Renal cortical epithelial cell (primary cell): ENCODE measurements around the gene ZBTB7A. TPM values are rescaled to one million over a fixed set of nuclear protein-coding genes. Genes with fewer than 3 reads are reported as not detected.

Experiments used
- DNase-seq: peaks from one replicate; pipeline ENCODE4 v3.0.0-alpha.2; 2011; ENCODE audit warnings: low read depth
- total RNA-seq: library from RNA; depleted of rRNA; stranded (reverse); fragments of >200 nt; gene quantifications from 2 replicates; pipeline ENCODE4 v1.2.3, GENCODE V29; 2014

ZBTB7A gene
- 22.6 and 38.1 TPM in 2 replicates for total RNA-seq

DNA sequence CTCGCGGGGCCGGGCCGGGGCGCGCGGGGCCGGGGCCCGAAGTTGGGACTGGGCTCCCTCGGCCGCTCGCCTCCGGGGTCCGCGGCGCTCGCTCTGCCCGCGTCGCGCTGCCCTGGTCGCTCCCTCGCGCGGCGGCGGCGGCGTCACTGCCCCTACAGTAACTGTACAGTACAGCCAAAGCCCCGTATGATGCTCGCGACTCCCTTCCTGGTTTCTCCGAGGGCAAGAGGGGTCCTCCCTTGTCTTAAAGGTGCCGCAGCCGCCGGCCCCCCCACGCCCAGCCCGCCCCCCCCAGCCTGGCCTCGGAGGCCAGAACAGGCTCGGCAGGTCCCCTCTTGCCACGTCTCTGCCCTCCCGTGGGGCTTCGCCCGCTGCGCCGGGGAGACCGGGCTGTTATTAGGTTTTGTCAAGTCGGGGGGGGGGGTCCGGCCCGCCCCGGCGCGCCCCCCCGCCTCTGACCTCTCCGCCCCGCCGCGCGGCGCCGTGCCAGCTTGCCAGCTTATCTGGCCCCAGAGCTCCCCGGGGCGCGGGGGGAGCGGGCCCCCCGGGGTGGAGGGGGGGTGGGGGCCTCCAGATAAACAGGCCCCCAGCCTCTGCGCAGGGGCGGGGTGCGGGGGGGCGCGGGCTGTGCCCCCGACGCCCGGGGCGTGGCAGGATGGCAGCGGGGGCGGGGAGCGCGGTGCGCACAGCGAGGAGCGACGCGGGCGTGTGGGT, at the start of gene ZBTB7A:
ZBTB7A (minus strand) TSS at position 218 of the 714 bp plus-strand sequence. CDS start 11,667 bp downstream, outside the sequence.
- DNase-seq, result no peak

DNA sequence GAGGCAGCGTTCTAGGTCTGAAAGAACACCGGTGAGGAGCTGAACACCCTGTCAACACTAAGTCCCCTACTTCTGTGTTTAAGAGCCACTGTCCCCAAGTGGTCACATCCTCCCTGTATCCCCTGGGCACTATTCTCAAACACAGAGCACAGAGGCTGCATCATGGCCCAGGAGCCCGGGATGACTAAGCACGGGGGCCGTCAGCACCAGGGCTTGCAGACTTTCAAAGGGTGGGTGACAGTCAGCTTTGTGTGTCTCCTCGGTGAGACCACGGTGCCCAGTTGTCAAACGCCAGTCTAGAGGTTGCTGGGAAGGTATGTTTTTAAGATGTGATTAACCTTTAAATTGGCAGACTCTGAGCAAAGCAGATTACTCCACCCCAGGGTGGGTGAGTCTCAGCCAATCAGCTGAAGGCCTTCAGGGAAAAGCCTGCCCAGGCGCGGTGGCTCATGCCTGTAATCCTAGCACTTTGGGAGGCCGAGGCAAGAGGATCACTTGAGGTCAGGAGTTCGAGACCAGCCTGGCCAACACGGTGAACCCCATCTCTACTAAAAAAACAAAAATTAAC, 49.2 kb upstream of the ZBTB7A start:
- no peak for DNase-seq

DNA sequence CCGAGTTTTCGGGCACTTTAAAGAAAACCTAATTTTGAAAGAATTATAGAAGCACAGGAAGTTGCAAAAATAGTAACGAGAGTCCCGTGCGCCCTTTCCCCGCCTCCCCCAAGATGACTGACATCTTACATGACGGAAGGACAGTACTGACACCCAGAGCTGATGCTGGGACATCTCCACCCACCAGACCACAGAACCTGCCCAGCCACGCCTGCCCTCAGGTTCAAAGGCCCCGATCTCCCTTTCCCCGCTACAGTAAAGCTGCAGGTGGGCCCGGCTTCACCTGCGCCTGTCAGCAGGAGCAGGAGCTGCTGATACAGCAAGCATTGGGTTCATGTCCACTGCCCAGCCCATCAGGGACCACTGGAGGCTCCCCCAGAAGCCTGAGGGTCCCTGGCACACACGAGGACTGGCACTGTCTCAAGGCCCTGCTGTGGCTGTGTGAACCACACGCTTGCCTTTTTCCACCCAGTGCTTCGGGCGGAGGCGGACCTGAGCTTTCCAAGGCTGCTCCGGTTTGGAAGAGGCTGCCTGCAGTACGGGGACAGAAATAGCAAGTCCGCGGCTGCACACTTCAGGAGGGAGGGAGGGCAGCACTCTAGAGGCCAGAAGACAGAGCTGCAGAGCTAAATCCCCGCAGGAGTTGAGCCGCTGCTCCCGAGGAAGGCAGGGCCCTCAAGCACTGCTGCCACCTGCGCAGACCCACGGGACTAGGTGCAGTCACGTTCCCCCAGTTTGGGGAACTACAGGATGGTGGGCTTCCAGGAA, 48.5 kb upstream of the ZBTB7A start:
- no peak for DNase-seq

DNA sequence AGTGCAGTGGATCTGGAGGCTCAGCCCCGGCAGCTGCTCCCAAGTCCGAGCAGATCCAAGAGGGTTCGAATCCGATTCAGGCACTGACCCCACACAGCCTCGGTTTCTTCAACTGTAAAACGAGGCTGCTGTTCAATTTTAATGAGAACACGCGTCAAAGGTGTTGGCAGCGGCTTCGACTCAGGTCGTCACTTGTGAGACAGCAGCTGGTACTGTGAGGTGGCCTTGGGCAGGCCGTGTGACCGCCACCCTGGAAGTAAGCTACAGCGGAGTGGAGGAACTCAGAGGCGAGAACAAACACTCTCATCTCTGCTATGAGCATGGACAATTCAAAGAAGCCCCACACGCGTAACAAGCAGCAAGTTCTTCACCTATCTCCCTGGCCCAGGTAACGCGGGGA, 47.5 kb upstream of the ZBTB7A start:
- DNase-seq, result no peak

DNA sequence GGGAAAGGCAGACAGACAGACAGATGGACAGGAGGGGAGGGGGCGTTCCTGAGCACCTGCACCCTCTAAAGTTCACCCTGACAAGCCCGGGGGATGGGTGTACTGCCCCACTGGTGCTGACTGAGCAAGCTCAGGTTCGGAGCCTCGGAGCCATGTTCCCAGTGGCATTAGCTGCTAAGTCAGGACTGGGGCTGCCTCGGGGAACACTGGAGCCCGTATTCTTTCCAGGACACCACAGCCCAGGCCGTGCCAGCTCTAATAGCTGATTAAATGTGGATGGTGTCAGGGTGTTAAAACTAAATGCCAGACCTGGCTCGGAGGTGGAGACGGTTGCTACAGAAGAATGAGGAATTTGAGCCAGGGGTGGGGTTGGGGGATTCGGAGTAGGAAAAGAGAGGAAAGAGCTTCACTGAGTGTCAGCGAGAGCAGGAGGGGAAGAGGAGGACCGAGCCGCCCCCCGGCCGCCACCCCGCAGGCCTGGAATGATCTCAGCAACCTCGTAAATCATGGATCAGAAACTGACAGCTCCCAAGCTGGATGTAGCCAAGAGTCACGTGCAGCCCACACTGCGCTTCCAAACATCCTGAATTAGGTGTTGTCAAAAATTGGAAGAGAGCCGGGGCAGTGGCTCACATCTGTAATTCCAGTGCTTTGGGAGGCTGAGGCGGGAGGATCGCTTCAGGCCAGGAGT, 46.8 kb upstream of the ZBTB7A start:
- no peak for DNase-seq

DNA sequence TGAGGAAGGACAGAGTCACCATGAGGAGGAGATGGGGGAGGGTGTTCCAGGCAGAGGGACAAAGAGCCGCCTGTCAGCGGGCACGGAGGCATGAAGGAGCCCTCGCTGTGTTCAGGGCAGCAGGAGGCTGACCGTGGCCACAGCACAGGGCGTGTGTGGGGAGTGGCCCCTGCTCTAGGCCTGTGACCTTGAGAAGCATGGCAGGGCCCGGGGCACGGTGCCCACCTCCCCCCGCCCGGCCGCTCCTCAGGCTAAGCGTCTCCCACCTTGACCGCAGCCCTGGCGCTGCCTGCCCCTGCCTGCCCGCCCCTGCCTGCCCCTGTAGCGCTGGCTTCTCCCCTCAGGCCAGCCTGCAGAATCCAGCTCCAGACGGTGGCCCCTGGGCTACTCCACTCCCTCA, 45.7 kb upstream of the ZBTB7A start:
- DNase-seq, result no peak

DNA sequence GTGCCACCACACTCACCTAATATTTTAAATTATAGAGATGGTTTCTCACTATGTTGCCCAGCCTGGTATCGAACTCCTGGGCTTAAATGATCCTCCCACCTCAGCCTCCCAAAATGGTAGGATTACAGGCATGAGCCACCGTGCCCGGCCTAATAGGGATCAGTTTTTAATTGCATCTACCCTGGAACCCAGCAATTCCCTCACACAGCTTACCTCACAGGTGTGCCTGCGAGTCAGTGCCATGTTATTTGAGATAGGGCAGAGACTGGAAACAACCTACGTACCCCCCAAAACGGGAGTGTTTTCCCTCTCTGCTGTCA, 42.9 kb upstream of the ZBTB7A start:
- DNase-seq, result no peak

DNA sequence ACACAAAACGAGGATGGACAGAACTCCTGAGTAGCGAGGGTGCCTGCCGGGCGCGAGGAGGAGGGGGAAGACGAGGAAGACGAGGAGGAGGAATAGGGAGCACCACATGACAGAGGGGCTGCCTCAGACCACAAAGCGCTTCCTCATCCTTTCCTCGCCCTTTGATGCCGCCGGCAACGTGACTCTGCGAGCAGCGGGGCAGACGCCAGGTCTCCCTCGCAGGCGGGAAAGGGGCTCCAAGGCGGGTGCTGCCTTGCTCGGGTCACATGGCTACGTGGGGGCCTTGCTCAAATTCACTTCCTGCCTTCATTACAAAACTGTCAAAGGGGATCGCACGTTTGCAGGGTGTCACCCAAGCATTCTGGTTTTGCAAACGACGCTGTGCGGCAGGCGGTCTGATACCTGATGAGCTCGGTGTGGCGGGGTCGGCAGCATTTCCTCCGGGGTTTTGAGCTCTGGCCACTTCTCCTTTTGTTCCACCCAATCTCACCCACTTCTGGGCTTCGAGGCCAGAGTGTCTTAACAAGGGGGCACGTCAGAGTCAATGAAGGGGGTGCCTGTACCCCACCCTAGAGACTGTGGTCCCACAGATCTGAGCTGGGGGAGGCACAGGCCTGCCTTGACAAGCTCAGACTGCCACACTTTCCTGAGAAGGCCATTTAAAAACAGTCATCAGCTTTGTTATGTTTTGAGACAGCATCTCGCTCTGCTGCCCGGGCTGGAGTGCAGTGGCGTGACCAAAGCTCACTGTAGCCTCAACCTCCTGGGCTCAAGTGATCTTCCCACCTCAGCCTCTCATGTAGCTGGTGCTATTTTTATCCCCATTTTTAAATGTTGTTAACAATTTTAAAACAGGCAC, 42.3 kb upstream of the ZBTB7A start:
- DNase-seq, result no peak

DNA sequence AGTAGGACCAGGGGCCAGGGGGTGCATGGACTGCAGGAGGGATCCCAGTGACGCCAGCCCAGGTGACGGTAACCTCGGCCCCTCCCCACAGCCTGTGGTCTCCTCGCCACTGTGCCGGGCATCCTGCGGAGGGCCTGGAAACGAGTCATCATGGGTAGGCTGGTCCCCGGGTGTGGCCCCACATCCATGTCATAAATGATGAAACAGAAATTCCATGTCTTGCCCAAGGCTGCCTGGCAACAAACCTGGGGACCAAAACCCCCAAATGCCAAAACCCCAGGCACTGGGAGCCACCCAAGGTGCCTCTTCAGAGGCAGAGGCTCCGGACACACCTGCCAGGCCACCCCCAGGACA, 36.4 kb upstream of the ZBTB7A start:
- DNase-seq, result no peak

DNA sequence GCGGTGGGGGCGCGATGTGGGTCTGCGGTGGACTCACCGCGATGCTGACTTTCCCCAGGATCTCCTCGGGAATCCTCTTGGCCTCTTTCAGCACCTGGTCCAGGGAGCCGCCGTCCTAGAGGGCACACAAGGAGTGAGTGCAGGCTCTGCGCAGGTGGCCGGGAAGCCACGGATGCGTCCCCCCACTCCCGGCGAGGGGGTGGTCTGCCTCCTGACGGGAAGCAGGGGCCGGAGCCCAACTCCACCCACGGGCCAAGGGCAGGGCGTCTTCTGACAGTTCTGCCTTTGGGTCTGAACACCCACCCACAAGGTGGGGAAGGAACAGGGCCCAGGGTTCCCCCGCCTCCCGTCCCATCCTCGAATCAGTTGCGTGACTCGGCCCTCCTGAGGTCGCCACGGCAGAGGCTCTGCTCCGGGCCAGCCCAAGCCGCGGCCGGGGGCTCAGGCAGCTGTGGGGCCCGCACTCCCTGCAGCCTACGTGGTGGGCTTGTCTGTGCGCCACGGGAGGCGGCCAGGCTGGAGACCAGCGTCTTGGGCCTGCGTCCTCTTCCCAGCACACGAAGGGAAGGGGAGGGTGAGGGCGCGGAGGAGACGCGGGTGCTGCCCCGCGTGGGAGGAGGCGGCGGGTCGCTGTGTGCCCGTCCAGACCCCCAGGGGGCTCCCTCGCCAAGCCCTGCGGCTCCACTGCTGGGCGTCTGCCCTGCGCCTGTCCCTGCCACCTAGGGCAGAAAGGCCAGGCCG, 35.8 kb upstream of the ZBTB7A start:
- no peak for DNase-seq

DNA sequence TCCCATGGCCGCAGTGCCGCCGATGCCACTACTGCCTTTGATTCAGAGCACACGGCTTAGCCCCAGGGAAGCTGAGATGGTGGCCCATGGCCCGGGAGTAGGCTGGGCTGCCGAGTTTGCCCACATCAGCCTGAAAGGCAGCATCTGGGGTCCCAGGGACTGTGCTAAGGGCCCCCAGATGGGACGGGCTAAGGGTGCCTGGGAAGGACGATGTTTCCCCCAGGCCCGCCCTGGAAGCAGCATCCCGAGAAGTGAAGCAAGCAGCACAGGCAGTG, 34.7 kb upstream of the ZBTB7A start:
- DNase-seq, result no peak

DNA sequence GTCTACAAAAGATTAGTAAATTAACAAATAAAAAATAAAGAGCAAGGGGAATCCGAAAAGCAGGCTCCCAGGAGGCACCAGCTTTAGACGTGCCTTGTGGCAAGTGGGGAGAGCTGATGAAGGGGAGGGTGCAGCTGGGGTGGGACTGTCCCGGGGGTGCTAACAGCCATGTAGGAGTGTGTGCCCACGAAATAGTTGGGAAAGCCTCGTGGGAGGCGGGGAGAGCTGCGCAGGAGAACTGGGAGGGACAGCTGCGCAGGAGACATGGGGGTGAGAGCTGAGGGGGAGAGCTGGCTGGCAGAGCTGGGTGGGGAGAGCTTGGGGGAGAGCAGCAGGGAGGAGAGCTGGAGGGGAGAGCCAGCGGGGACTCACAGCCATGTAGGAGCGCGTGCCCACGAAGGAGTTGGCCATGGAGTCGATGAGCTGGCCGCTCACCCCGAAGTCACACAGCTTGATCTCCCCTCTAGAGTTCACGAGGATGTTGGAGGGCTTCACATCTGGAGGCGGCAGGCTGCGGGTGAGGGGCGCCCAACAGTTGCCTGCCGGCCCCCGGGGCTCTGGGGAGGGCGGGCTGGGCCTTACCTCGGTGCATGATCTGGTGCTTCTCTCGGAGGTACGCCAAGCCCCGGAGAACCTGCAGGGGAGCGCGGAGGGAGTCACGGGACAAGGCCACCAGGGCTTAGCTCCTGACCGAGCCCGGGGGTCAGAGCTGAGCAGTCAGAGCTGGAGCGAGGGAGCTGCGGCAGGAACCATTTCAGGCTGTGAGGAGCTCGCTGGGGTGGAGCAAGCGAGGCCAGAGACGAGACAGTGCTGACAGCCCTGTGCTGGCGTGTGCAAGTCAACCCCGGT, 34.2 kb upstream of the ZBTB7A start:
- DNase-seq, result no peak

DNA sequence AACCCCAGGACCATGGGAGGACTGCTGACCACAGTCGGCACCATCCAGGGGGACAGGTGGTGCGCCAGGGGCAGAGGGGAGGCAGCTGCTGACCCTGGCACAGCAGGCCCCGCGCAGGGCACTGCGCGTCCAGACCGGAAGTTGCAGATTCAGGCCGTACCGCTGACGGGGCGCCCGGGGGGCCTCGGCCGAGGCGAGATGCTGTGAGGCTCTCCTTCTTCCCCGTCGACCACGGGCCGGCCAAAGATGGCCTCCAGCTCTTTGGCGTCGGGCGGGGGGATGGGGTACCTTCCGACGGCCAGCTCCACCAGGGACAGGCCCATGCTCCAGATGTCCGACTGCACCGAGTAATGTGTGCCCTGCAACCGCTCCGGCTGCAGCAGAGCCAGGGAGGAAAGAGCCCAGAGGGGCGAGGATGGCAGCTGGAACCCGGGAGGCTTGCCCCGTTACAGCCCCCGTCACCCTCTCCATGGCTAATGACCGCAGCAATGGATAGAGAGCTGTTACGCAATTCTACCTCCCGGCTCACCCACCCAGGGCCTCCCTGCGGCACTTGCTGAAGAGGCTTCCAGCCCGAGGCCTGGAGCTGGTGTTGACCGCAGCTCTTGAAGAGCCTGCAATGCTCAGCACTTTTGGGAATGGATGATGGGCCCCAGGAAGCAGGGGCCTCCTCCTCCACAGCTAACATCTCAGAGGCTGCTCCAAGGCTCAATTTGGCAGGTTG, 32.5 kb upstream of the ZBTB7A start:
- no peak for DNase-seq

DNA sequence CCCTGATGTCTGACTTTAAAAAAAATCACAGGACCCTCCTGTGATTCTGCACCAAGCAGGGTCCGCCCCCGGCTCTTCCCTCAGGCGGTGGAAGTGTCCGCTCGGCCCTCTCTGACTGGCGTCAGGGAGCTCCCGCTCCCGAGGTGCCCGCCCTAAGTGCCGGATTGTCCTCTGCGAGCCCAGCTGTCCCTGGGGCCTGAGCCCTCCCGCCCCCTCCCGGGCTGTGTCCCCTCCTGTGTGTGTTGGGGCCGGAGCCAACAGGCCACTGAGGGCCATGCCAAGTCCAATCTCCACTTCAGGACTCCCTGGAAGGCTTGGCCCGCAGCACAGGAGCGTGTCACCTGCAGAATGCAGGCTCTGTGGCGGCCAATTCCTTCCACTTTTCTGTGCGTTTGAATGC, 31.8 kb upstream of the ZBTB7A start:
- no peak for DNase-seq

DNA sequence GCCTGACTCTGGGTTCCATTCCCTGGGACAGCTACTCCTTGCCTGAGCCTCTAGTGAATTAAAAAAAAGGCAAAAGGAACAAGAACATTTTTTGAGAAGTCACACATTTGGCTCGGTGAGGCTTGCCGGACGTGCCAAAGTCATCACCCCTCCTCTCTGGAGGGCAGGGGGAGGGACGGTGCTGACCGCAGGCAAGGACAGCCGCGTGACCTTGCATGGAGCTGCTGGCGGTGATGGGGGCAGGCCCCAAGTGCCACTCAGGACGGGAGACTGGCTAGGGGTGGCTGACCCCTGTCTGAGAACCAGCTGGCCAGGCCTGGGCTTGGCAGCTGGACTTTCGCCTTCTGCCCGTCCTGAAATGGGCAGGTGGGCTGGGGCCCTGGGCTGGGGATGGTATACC, 30.8 kb upstream of the ZBTB7A start:
- DNase-seq, result no peak

DNA sequence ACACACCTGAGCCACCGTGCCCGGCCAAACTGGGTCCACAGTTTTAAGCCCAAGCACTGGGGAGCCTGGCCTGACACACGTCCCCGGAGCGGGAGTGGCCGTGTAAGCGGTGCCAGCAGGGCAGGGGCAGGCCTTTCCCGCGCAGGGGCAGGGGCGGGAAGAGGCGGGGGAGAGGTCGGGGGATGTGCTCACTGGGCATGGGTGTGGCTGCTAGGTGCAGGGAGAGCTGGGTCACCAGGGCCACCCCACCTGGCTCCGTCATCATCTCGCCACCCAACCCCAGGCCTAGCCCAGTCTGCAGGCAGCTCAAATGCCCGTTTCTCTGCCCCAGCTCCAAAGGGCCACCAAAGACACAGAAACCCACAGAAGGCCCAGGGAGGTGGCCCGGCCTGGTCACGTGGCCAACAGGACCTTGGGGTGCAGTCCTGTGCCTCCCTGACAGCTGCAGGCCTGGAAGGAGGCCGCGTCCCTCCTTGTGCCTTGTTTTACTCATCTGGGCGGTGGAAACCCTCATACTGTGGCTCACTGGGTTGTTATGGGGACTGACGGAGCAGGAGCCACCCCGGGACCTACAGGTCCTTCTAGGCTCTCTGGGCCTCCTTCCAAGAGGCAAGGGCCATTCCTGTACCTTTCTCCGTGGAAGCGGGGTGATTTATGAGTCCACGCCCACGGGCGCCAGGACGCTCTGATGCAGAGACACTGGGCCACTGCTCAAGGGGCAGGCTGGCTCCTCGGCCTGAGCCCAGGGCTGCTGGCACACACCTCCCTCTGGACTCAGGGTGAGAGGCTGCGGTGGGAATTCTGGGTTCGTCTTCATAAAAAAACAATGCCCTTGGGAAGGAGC, 29.6 kb upstream of the ZBTB7A start:
- no peak for DNase-seq

DNA sequence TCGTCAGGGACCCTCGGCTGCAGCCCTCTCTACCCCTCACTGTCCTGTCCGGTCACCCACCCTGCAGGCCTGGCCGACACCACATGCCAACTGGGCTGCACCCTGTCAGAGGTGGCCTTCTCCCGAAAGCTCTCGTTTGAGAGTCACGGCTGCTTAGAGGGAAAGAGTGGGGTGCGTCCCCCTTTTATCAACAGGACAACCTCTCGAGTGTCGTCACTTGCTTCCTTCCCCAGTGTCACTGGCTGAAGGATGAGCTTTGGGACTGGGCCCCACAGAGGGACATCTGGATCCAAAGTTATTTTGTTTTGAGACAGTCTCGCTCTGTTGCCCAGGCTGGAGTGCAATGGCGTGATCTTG, 28.8 kb upstream of the ZBTB7A start:
- DNase-seq, result no peak

DNA sequence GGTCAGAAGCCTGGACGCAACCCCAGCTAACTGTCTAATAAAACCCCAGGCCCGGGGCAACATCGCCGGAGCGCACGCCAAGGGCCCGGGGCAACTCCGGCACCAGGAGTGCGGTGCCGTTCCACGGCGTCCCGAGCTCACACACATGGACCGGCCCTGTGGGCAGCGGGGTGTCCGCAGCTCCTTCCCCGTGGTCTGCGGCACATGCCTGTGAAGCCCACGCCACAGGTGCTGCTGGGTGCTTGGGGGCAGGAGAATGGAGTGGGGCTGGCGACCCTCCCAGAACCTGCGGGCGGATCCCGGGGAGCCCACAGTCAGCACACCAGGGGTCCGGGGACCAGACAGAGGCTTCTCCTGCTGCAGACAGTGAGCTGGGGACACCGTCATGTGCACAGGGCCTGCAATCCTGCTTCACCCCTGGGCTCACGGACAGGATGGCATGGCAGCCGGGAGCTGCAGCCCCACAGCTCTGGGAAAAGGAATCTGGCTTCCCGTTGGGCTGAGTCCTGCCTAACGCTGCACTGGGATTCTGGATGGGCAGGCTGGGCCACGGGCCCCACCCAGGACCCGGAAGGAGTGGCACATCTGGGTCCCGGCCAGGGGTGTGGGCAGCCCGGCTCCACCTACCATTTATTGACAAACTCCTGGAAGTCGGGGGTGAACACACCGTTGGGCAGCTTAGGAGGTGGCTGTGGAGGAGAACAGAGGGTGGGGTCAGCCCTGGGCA, 28.2 kb upstream of the ZBTB7A start:
- DNase-seq, result no peak
